ENCODE results near the gene ATXN7L3B. TPM values are rescaled to one million over a fixed set of nuclear protein-coding genes. Genes with fewer than 3 reads are reported as not detected.

ATXN7L3B gene
- total and polyA plus RNA-seq, 2 donors (not counting 1 experiment from before 2014, with no cell fraction given), result 23.0 to 30.5 TPM

DNA sequence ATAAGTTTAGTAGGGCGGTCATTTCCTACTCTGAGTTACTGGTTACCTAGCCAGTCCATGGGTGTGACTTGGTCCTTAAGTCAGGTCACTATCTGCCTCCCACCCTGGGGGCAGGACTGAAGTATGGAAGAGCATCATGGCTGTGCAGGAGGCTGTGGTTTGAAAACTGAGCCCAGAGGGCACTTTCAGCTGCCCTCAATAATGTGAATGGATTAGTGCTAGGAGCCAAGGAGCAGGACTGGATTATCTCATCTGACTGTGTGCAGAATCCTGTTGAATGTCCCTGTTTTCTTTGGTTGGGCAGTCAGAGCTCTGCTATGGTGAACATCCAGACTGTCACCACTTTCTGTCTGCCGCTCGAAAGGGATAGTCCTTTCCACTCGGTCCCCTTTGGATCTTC lies 1.6 kb downstream of the ATXN7L3B start:
- Histone ChIP-seq H3K27ac (ENCODE audit: insufficient read depth, low read length) (peak overlapping the region; percentile 96), H2AFZ (ENCODE audit: low read length) (no peak overlapping the region), H3K4me2 (ENCODE audit: extremely low read depth, insufficient read depth, low read length) (peak overlapping the region; percentile 84), H3K27me3 (ENCODE audit: control insufficient read depth, insufficient read depth, low read length) (no peaks in the 10 kb centered on the region), H3K9ac (ENCODE audit: insufficient read depth, low read length) (no peak overlapping the region), H3K36me3 (ENCODE audit: control insufficient read depth, insufficient read depth, low read length) (no peaks in the 10 kb centered on the region), H3K4me1 (ENCODE audit: control insufficient read depth, extremely low read depth, insufficient read depth, low read length) (peaks cover 8% of the 10 kb centered on the region), H3K9me3 (ENCODE audit: control insufficient read depth, insufficient read depth, low read depth, low read length) (no peaks in the 10 kb centered on the region), H3K79me2 (ENCODE audit: control insufficient read depth, insufficient read depth, low read length) (peaks cover 48% of the 10 kb centered on the region), H4K20me1 (ENCODE audit: control insufficient read depth, extremely low read depth, insufficient read depth, low read length) (no peaks in the 10 kb centered on the region), H3K4me3 (replicated peaks in 1 of 4; ENCODE audit: control extremely low read depth in 1 of 4, insufficient read depth in 1 of 4, low read depth in 3 of 4, low read length in 4 of 4) (peak overlapping the region; percentile 78 to 98 (median 88))
- TF ChIP-seq, protein P1, sequence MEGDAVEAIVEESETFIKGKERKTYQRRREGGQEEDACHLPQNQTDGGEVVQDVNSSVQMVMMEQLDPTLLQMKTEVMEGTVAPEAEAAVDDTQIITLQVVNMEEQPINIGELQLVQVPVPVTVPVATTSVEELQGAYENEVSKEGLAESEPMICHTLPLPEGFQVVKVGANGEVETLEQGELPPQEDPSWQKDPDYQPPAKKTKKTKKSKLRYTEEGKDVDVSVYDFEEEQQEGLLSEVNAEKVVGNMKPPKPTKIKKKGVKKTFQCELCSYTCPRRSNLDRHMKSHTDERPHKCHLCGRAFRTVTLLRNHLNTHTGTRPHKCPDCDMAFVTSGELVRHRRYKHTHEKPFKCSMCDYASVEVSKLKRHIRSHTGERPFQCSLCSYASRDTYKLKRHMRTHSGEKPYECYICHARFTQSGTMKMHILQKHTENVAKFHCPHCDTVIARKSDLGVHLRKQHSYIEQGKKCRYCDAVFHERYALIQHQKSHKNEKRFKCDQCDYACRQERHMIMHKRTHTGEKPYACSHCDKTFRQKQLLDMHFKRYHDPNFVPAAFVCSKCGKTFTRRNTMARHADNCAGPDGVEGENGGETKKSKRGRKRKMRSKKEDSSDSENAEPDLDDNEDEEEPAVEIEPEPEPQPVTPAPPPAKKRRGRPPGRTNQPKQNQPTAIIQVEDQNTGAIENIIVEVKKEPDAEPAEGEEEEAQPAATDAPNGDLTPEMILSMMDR (conservative IDR thresholded peaks at IDR 0.05 in 1 of 2, IDR thresholded peaks at IDR 0.05 in 1 of 2; ENCODE audit: low read depth in 1 of 2, low read length in 2 of 2), result no peak
- no peak for TF ChIP-seq EZH2 (IDR thresholded peaks at IDR 0.05; ENCODE audit: low read length, missing control alignments)
- peak in 1 of 2 donors; percentile 5 for DNase-seq (ENCODE audit: low read depth in 2 of 2)

DNA sequence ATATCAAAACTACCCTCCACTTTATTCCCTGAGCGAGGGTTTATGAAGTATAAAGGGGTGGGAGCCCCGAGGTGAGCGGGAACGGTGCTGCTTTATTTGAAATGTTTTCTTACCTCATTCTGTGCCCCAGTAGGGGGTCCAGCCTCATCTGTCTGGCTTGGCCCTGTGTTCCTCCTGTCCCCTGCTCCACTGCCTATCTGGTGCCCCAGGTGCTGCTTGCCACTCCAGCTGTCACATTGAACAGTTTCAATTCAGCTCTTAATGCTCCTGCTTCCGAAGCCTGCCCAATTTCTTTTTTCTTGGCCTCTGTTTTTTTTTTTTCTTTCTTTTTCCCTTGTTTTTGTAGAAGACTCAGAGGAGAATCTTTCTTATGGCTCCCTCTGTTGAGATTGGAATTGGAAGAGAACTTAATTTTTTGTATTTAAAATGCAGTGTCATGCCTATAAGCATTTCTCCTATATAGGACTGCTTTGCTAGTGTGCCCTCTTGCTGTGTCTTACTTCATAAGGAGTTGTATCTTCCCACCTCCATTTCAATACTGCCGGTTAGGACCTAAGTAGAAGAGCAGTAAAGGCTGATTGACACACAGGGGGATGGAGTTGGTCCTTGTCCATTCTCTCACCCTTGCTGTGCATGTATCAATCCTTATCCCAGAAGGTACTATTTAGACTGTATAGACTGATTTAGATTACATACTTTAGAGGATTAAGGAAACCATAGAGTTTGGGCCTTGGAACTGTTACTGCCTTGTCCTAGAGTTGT lies 2.3 kb downstream of the ATXN7L3B start:
- TF ChIP-seq, protein P1 (conservative IDR thresholded peaks at IDR 0.05 in 1 of 2, IDR thresholded peaks at IDR 0.05 in 1 of 2; ENCODE audit: low read depth in 1 of 2, low read length in 2 of 2), result no peak
- no peak for TF ChIP-seq EZH2 (IDR thresholded peaks at IDR 0.05; ENCODE audit: low read length, missing control alignments)
- no peak overlapping the region for H2AFZ ChIP-seq (ENCODE audit: low read length)
- H3K4me2 ChIP-seq (ENCODE audit: extremely low read depth, insufficient read depth, low read length), result peak overlapping the region; percentile 84
- no peak for DNase-seq (ENCODE audit: low read depth in 2 of 2)
- no peaks in the 10 kb centered on the region for H3K9me3 ChIP-seq (ENCODE audit: control insufficient read depth, insufficient read depth, low read depth, low read length)
- no peak overlapping the region for H3K9ac ChIP-seq (ENCODE audit: insufficient read depth, low read length)
- peaks cover 8% of the 10 kb centered on the region for H3K4me1 ChIP-seq (ENCODE audit: control insufficient read depth, extremely low read depth, insufficient read depth, low read length)
- H3K36me3 ChIP-seq (ENCODE audit: control insufficient read depth, insufficient read depth, low read length), result no peaks in the 10 kb centered on the region
- H4K20me1 ChIP-seq (ENCODE audit: control insufficient read depth, extremely low read depth, insufficient read depth, low read length), result no peaks in the 10 kb centered on the region
- H3K79me2 ChIP-seq (ENCODE audit: control insufficient read depth, insufficient read depth, low read length), result peaks cover 48% of the 10 kb centered on the region
- peak overlapping the region; percentile 1 for H3K27ac ChIP-seq (ENCODE audit: insufficient read depth, low read length)
- peak overlapping the region; percentile 78 to 98 (median 88) for H3K4me3 ChIP-seq (replicated peaks in 1 of 4; ENCODE audit: control extremely low read depth in 1 of 4, insufficient read depth in 1 of 4, low read depth in 3 of 4, low read length in 4 of 4)
- no peaks in the 10 kb centered on the region for H3K27me3 ChIP-seq (ENCODE audit: control insufficient read depth, insufficient read depth, low read length)

DNA sequence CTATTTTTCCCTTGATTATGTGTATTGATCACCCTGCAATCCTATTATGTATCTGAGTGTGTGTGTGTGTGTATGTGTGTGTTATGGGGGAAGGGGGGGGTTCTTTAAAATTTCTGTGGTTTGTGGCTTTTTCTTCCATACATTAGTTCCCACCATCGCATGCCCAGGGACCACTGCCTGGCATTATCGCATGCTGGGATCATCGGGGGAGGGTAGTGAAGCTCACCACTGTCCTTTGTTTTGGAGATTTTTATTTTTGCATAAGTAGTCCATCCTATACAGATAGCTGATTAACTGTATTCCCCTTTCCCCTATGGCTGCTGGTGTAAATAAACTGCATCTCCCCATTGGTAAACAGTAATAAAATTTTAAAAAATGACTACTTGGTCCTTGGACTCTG lies 3.4 kb downstream of the ATXN7L3B start:
- Histone ChIP-seq H3K27me3 (ENCODE audit: control insufficient read depth, insufficient read depth, low read length) (no peaks in the 10 kb centered on the region), H3K9ac (ENCODE audit: insufficient read depth, low read length) (no peak overlapping the region), H3K9me3 (ENCODE audit: control insufficient read depth, insufficient read depth, low read depth, low read length) (no peaks in the 10 kb centered on the region), H3K36me3 (ENCODE audit: control insufficient read depth, insufficient read depth, low read length) (no peaks in the 10 kb centered on the region), H3K4me1 (ENCODE audit: control insufficient read depth, extremely low read depth, insufficient read depth, low read length) (peaks cover 8% of the 10 kb centered on the region), H3K4me3 (replicated peaks in 1 of 4; ENCODE audit: control extremely low read depth in 1 of 4, insufficient read depth in 1 of 4, low read depth in 3 of 4, low read length in 4 of 4) (peak overlapping the region in 2 of 4 experiments; percentile 78 to 92), H2AFZ (ENCODE audit: low read length) (no peak overlapping the region), H4K20me1 (ENCODE audit: control insufficient read depth, extremely low read depth, insufficient read depth, low read length) (no peaks in the 10 kb centered on the region), H3K79me2 (ENCODE audit: control insufficient read depth, insufficient read depth, low read length) (peaks cover 48% of the 10 kb centered on the region), H3K4me2 (ENCODE audit: extremely low read depth, insufficient read depth, low read length) (peak overlapping the region; percentile 49), H3K27ac (ENCODE audit: insufficient read depth, low read length) (no peak overlapping the region)
- TF ChIP-seq EZH2 (IDR thresholded peaks at IDR 0.05; ENCODE audit: low read length, missing control alignments), result no peak
- TF ChIP-seq, protein P1 (conservative IDR thresholded peaks at IDR 0.05 in 1 of 2, IDR thresholded peaks at IDR 0.05 in 1 of 2; ENCODE audit: low read depth in 1 of 2, low read length in 2 of 2), result no peak
- DNase-seq (ENCODE audit: low read depth in 2 of 2), result no peak

Measured in fibroblast of lung (primary cell).